Smooth muscle cell (in vitro differentiated cells): ENCODE results near the gene HSPBP1. TPM values are rescaled to one million over a fixed set of nuclear protein-coding genes. Genes with fewer than 3 reads are reported as not detected.

ENCODE experiments used
- DNase-seq: peaks from one replicate; lab custom pipeline; 2025; ENCODE audit not compliant: unreplicated experiment; lab: John Stamatoyannopoulos, UW
- H2AFZ ChIP-seq: fragments of 200-600 bp; sonication (generic); 2 replicates; pipeline ENCODE4 v1.6.0; 2016; ENCODE audit warnings: antibody characterized with exemption, low read depth, mild to moderate bottlenecking
- H3F3A ChIP-seq: fragments of 200-600 bp; sonication (generic); 2 replicates; pipeline ENCODE4 v1.6.0; 2017; ENCODE audit warnings: antibody characterized with exemption, low read depth
- H3K27ac ChIP-seq: fragments of 200-600 bp; sonication (generic); 2 replicates; pipeline ENCODE4 v1.5.1; 2016; ENCODE audit warnings: low read depth, mild to moderate bottlenecking
- H3K27me3 ChIP-seq: fragments of 200-600 bp; sonication (generic); 2 replicates; pipeline ENCODE4 v1.6.1; 2016; ENCODE audit warnings: low read depth, mild to moderate bottlenecking
- H3K36me3 ChIP-seq: fragments of 200-600 bp; sonication (generic); 2 replicates; pipeline ENCODE4 v1.5.1; 2016; ENCODE audit warnings: low read depth
- H3K4me1 ChIP-seq: fragments of 200-600 bp; sonication (generic); 2 replicates; pipeline ENCODE4 v1.5.1; 2016; ENCODE audit warnings: low read depth
- H3K4me2 ChIP-seq: fragments of 200-600 bp; sonication (generic); 2 replicates; pipeline ENCODE4 v1.6.0; 2016; ENCODE audit warnings: mild to moderate bottlenecking
- H3K4me3 ChIP-seq: fragments of 200-600 bp; sonication (generic); 2 replicates; pipeline ENCODE4 v1.5.1; 2016; ENCODE audit warnings: mild to moderate bottlenecking
- H3K79me2 ChIP-seq: fragments of 200-600 bp; sonication (generic); 2 replicates; pipeline ENCODE4 v1.6.0; 2016; ENCODE audit warnings: low read depth, mild to moderate bottlenecking
- H3K9ac ChIP-seq: fragments of 200-600 bp; sonication (generic); 2 replicates; pipeline ENCODE4 v1.6.0; 2016; ENCODE audit warnings: low read depth
- H3K9me3 ChIP-seq: fragments of 200-600 bp; sonication (generic); replicated peaks from 2 replicates; pipeline ENCODE4 v1.5.1; 2016; ENCODE audit warnings: low read depth
- H4K20me1 ChIP-seq: fragments of 200-600 bp; sonication (generic); 2 replicates; pipeline ENCODE4 v1.6.0; 2016; ENCODE audit warnings: low read depth
- WGBS: methylation state at CpG from one replicate; pipeline ENCODE4 v1.1.7; 2016; ENCODE audit warnings: low lambda C conversion rate; 5-methylcytosine and 5-hydroxymethylcytosine counted together
- polyA plus RNA-seq: library from polyadenylated mRNA; unstranded; fragments of >200 nt; fragmentation: Nextera tagmentation; extraction: Ambion mirVana; gene quantifications from 2 replicates; pipeline ENCODE4 v1.2.1, GENCODE V29; 2016
- total RNA-seq: library from RNA; depleted of rRNA; stranded (reverse); fragments of >200 nt; gene quantifications from 2 replicates; pipeline ENCODE4 v1.2.3, GENCODE V29; 2014
- TF ChIP-seq, protein P1 (sequence below): fragments of 200-600 bp; sonication (generic); IDR thresholded peaks from 2 replicates; pipeline ENCODE4 v1.5.1; 2017; ENCODE audit warnings: borderline replicate concordance, mild to moderate bottlenecking, antibody characterized with exemption; ENCODE audit not compliant: insufficient read depth, poor library complexity, severe bottlenecking

The HSPBP1 gene
- total and polyA plus RNA-seq, 2 experiments from 2014 or later = 21.5 to 80.0 TPM

- Histone ChIP-seq H3K9ac (no peak overlapping the region), H3K36me3 (no peaks in the 10 kb centered on the region), H4K20me1 (no peaks in the 10 kb centered on the region), H3K79me2 (no peaks in the 10 kb centered on the region), H3K27me3 (no peaks in the 10 kb centered on the region), H3K4me1 (peaks cover 10% of the 10 kb centered on the region), H3K27ac (no peak overlapping the region), H3K4me2 (no peak overlapping the region), H2AFZ (no peak overlapping the region), H3K9me3 (no peaks in the 10 kb centered on the region), H3K4me3 (no peak overlapping the region), H3F3A (peaks cover 4% of the 10 kb centered on the region)
- 97% methylated on average over 17 of the region's 17 CpGs for WGBS
- DNase-seq = no peak
- TF ChIP-seq, protein P1, sequence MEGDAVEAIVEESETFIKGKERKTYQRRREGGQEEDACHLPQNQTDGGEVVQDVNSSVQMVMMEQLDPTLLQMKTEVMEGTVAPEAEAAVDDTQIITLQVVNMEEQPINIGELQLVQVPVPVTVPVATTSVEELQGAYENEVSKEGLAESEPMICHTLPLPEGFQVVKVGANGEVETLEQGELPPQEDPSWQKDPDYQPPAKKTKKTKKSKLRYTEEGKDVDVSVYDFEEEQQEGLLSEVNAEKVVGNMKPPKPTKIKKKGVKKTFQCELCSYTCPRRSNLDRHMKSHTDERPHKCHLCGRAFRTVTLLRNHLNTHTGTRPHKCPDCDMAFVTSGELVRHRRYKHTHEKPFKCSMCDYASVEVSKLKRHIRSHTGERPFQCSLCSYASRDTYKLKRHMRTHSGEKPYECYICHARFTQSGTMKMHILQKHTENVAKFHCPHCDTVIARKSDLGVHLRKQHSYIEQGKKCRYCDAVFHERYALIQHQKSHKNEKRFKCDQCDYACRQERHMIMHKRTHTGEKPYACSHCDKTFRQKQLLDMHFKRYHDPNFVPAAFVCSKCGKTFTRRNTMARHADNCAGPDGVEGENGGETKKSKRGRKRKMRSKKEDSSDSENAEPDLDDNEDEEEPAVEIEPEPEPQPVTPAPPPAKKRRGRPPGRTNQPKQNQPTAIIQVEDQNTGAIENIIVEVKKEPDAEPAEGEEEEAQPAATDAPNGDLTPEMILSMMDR = no peak
Observed at GRCh38 chr19:55275851-55276719, 3.8 kb downstream of the HSPBP1 start.

DNA sequence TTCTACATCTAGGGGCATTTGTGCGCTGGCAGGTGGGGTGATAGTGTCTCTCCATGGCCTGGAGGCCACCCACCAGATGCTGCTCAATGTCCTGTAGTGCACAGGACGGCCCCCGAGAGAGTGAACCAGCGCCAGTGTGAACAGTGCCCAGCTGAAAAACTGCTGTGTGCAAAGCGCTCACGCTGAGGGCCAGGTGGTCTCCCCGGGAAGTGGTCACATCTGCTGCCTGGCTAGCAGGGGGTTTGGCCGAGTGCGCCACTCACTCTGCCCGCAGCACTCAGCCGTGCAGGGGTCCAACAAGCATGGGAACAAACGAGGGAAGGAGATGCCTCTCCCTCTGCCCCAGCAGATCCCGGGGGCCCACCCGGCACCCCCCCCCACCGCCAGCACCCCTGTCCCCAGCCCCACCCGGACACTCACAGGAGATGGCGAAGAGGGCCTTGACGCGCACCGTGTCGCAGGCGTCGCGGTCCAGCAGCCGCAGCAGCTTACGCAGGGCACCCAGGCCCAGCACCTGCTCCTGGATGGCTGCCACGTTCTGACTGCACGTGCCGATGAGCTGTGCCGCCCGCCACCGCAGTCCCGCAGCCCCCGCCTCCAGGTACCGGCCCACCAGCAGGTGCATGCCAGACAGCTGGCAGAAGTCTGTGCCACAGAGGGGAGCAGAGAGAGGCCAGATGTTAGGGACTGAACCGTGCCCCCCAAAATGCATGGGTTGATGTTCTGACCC is 5.8 kb downstream of the HSPBP1 start:
- Histone ChIP-seq H3F3A (no peaks in the 10 kb centered on the region), H3K27me3 (no peaks in the 10 kb centered on the region), H3K79me2 (no peaks in the 10 kb centered on the region), H3K36me3 (no peaks in the 10 kb centered on the region), H3K4me3 (no peak overlapping the region), H3K4me1 (peaks cover 3% of the 10 kb centered on the region), H3K4me2 (no peak overlapping the region), H3K9me3 (no peaks in the 10 kb centered on the region), H4K20me1 (no peaks in the 10 kb centered on the region), H3K9ac (no peak overlapping the region), H2AFZ (no peak overlapping the region), H3K27ac (no peak overlapping the region)
- WGBS = over 99% methylated on average over 15 of the region's 36 CpGs
- TF ChIP-seq, protein P1 = no peak
- no peak for DNase-seq

GRCh38 chr19:55272142-55272541 is 7.8 kb downstream of the HSPBP1 start:
- Histone ChIP-seq H3K9me3 (no peaks in the 10 kb centered on the region), H4K20me1 (no peaks in the 10 kb centered on the region), H3K9ac (no peak overlapping the region), H2AFZ (no peak overlapping the region), H3K27ac (no peak overlapping the region), H3F3A (no peaks in the 10 kb centered on the region), H3K4me1 (no peaks in the 10 kb centered on the region), H3K79me2 (no peaks in the 10 kb centered on the region), H3K36me3 (no peaks in the 10 kb centered on the region), H3K4me3 (no peak overlapping the region), H3K27me3 (no peaks in the 10 kb centered on the region), H3K4me2 (no peak overlapping the region)
- no peak for DNase-seq
- 94% methylated on average over 18 of the region's 18 CpGs for WGBS
- TF ChIP-seq, protein P1 = no peak
